H1 (cell line): ENCODE results near the gene KRT7. TPM values are rescaled to one million over a fixed set of nuclear protein-coding genes. Genes with fewer than 3 reads are reported as not detected.

Experiments used
- BACH1 ChIP-seq: IDR thresholded peaks from 2 replicates; pipeline ENCODE4 v1.6.1; 2012; ENCODE audit warnings: low read length, improper control_type of control experiment
- JUN ChIP-seq: IDR thresholded peaks from 2 replicates; pipeline ENCODE4 v1.6.1; 2011; ENCODE audit warnings: low read depth, mild to moderate bottlenecking, improper control_type of control experiment, low read length
- KDM4A ChIP-seq: IDR thresholded peaks from one replicate; pipeline ENCODE4 v1.7.1; 2012; ENCODE audit warnings: low read depth, mild to moderate bottlenecking, moderate library complexity, low read length, inconsistent platforms; ENCODE audit not compliant: severe bottlenecking
- MAFK ChIP-seq: IDR thresholded peaks from 2 replicates; pipeline ENCODE4 v1.6.1; 2012; ENCODE audit warnings: low read depth, mild to moderate bottlenecking, improper control_type of control experiment, low read length
- NANOG ChIP-seq: IDR thresholded peaks from 2 replicates; pipeline ENCODE4 v1.6.1; 2011; ENCODE audit warnings: low read length, low read depth, mild to moderate bottlenecking, inconsistent platforms; ENCODE audit not compliant: insufficient read depth, poor library complexity, severe bottlenecking
- YY1 ChIP-seq: IDR thresholded peaks from 2 replicates; pipeline ENCODE4 v1.6.1; 2011; ENCODE audit warnings: low read depth, mild to moderate bottlenecking, low read length
- polyA plus RNA-seq, 7 experiments: library from polyadenylated mRNA; depleted of rRNA in 3 of 7; stranded (reverse) in 5 of 7; unstranded in 2 of 7; fragments of >200 nt in 5 of 7; fragments of 200-250 nt in 2 of 7; gene quantifications; 1 replicate in 5 of 7; 2 replicates in 1 of 7; 4 replicates in 1 of 7; pipeline versions ENCODE4 v1.2.1 to v1.2.3, GENCODE V29; 2011 to 2013; ENCODE audit warnings: missing spikeins in 2 of 7, mixed read lengths in 2 of 7
- total RNA-seq: library from RNA; stranded (reverse); fragmentation: NEBNext Ultra II Directional; extraction: Animal tissue kit (Norgen Biotek cat#: 25700); gene quantifications from 2 replicates; pipeline ENCODE4 v1.2.1, GENCODE V29; 2021
- TF ChIP-seq, protein P1 (sequence below): fragments of 300-600 bp; sonication (generic); IDR thresholded peaks from 2 replicates; pipeline ENCODE4 v1.7.1; 2012; ENCODE audit warnings: low read length, moderate library complexity, mild to moderate bottlenecking, inconsistent platforms; ENCODE audit not compliant: insufficient replicate concordance
- TF ChIP-seq, protein P2 (sequence below), 3 experiments: IDR thresholded peaks; 1 replicate in 2 of 3; 2 replicates in 1 of 3; pipeline versions ENCODE4 v1.5.1 to v1.6.1; 2011; ENCODE audit warnings: low read length in 3 of 3, mild to moderate bottlenecking in 3 of 3, inconsistent platforms in 2 of 3, low read depth in 1 of 3, moderate library complexity in 1 of 3; ENCODE audit not compliant: insufficient read depth in 1 of 3; ENCODE audit errors: control extremely low read depth in 1 of 3

Gene KRT7
- total and polyA plus RNA-seq, 2 of the 8 experiments (the other 6 are each of a cell fraction or from before 2014, with no cell fraction given) = 13.2 to 19.0 TPM

DNA sequence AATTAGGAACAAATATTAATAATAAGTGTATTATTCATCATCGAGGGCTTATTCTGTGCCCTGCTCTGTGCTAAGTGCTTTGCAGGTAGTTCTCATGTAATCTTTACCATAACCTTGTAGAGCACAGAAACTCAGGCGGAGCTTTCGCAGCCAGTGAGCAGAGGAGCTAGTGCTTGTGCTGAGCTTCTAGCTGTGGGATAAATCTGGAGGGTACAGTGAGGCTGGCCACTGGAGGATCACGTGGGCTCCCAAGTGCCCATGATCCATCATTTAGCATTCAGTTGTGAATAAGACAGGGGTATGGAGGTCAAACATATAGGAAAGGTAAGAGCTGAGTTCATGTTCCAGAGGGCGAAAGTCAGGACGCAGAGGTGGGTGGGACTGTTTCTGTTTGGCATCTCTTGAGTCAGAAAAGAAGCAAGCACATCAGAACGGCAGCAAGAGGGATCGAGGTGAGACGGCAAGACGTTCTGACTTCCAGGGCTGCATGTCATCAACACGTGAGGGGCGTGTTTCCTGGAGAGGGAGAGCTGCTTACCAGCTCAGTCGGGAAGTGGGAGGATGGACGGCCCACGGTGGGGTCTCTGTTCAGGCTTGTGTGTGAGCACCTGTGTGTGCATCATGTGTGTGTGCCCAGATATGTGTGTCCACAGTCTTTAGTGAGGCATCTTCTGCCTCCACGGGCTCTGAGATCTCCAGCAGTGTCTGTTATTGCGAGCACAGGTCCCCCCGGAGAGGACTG, 24.4 kb upstream of the KRT7 start (continued):
- TF ChIP-seq, protein P1, sequence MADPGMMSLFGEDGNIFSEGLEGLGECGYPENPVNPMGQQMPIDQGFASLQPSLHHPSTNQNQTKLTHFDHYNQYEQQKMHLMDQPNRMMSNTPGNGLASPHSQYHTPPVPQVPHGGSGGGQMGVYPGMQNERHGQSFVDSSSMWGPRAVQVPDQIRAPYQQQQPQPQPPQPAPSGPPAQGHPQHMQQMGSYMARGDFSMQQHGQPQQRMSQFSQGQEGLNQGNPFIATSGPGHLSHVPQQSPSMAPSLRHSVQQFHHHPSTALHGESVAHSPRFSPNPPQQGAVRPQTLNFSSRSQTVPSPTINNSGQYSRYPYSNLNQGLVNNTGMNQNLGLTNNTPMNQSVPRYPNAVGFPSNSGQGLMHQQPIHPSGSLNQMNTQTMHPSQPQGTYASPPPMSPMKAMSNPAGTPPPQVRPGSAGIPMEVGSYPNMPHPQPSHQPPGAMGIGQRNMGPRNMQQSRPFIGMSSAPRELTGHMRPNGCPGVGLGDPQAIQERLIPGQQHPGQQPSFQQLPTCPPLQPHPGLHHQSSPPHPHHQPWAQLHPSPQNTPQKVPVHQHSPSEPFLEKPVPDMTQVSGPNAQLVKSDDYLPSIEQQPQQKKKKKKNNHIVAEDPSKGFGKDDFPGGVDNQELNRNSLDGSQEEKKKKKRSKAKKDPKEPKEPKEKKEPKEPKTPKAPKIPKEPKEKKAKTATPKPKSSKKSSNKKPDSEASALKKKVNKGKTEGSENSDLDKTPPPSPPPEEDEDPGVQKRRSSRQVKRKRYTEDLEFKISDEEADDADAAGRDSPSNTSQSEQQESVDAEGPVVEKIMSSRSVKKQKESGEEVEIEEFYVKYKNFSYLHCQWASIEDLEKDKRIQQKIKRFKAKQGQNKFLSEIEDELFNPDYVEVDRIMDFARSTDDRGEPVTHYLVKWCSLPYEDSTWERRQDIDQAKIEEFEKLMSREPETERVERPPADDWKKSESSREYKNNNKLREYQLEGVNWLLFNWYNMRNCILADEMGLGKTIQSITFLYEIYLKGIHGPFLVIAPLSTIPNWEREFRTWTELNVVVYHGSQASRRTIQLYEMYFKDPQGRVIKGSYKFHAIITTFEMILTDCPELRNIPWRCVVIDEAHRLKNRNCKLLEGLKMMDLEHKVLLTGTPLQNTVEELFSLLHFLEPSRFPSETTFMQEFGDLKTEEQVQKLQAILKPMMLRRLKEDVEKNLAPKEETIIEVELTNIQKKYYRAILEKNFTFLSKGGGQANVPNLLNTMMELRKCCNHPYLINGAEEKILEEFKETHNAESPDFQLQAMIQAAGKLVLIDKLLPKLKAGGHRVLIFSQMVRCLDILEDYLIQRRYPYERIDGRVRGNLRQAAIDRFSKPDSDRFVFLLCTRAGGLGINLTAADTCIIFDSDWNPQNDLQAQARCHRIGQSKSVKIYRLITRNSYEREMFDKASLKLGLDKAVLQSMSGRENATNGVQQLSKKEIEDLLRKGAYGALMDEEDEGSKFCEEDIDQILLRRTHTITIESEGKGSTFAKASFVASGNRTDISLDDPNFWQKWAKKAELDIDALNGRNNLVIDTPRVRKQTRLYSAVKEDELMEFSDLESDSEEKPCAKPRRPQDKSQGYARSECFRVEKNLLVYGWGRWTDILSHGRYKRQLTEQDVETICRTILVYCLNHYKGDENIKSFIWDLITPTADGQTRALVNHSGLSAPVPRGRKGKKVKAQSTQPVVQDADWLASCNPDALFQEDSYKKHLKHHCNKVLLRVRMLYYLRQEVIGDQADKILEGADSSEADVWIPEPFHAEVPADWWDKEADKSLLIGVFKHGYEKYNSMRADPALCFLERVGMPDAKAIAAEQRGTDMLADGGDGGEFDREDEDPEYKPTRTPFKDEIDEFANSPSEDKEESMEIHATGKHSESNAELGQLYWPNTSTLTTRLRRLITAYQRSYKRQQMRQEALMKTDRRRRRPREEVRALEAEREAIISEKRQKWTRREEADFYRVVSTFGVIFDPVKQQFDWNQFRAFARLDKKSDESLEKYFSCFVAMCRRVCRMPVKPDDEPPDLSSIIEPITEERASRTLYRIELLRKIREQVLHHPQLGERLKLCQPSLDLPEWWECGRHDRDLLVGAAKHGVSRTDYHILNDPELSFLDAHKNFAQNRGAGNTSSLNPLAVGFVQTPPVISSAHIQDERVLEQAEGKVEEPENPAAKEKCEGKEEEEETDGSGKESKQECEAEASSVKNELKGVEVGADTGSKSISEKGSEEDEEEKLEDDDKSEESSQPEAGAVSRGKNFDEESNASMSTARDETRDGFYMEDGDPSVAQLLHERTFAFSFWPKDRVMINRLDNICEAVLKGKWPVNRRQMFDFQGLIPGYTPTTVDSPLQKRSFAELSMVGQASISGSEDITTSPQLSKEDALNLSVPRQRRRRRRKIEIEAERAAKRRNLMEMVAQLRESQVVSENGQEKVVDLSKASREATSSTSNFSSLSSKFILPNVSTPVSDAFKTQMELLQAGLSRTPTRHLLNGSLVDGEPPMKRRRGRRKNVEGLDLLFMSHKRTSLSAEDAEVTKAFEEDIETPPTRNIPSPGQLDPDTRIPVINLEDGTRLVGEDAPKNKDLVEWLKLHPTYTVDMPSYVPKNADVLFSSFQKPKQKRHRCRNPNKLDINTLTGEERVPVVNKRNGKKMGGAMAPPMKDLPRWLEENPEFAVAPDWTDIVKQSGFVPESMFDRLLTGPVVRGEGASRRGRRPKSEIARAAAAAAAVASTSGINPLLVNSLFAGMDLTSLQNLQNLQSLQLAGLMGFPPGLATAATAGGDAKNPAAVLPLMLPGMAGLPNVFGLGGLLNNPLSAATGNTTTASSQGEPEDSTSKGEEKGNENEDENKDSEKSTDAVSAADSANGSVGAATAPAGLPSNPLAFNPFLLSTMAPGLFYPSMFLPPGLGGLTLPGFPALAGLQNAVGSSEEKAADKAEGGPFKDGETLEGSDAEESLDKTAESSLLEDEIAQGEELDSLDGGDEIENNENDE = no peak
- TF ChIP-seq BACH1 = no peak
- TF ChIP-seq, protein P2, sequence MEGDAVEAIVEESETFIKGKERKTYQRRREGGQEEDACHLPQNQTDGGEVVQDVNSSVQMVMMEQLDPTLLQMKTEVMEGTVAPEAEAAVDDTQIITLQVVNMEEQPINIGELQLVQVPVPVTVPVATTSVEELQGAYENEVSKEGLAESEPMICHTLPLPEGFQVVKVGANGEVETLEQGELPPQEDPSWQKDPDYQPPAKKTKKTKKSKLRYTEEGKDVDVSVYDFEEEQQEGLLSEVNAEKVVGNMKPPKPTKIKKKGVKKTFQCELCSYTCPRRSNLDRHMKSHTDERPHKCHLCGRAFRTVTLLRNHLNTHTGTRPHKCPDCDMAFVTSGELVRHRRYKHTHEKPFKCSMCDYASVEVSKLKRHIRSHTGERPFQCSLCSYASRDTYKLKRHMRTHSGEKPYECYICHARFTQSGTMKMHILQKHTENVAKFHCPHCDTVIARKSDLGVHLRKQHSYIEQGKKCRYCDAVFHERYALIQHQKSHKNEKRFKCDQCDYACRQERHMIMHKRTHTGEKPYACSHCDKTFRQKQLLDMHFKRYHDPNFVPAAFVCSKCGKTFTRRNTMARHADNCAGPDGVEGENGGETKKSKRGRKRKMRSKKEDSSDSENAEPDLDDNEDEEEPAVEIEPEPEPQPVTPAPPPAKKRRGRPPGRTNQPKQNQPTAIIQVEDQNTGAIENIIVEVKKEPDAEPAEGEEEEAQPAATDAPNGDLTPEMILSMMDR (IDR thresholded peaks at IDR 0.05; ENCODE audit: control extremely low read depth in 1 of 3, insufficient read depth in 1 of 3, low read depth in 1 of 3, low read length in 3 of 3) = no peak
- no peak for TF ChIP-seq NANOG
- TF ChIP-seq MAFK = no peak
- no peak for TF ChIP-seq KDM4A
- TF ChIP-seq JUN = no peak
- no peak for TF ChIP-seq YY1
